ENCODE results near the gene STEAP4.

DNA sequence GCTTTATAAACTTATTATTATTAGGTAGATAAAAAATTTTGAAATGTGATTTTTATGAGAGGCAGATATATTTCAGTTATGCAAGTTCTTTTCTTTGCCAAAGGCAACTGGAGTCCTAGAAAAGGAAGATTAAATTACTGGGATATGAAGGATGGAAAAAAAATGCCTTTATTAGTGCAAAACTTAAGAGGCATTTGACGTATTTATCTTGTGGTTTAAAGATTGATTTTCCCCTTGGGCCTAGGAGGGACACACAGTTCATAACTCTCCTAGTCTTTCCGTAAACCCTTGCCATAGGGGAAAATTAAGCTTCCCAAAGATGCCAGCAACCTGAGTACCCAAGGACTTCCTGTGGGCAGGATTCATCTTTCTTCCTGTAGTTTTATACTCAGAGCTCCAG is 3.1 kb upstream of the STEAP4 start:
- TF ChIP-seq CTCF (IDR thresholded peaks at IDR 0.05) = no peak
- no peak for TF ChIP-seq POLR2A (IDR thresholded peaks at IDR 0.05)

All from lower leg skin (tissue), 3 donors.